CD8-positive, alpha-beta memory T cell (primary cell): Measurements from ENCODE around the gene SSR4. TPM values are rescaled to one million over a fixed set of nuclear protein-coding genes. Genes with fewer than 3 reads are reported as not detected.
A peak's percentile ranks its signal among the peaks of the same experiment; 100 is the strongest.
"Not testable (repeated sequence)": the region's sequence is repeated elsewhere in the genome, so short reads cannot be mapped to it uniquely, and the experiment has no call there.

Experiments used
- CTCF ChIA-PET: fragments of 350-600 bp; sonication (Branson Sonifier 250); formaldehyde crosslinking; loops from one replicate; lab custom pipeline; 2021; ENCODE audit warnings: antibody characterized with exemption; lab: Charles Lee
- POLR2A ChIA-PET: fragments of 350-600 bp; sonication (Branson Sonifier 250); formaldehyde crosslinking; loops from one replicate; lab custom pipeline; 2021; ENCODE audit warnings: antibody characterized with exemption; lab: Charles Lee
- DNase-seq, 5 donors: peaks; one replicate each; pipeline versions ENCODE4 v3.0.0 to v3.0.0-alpha.2; 2020 to 2022; ENCODE audit warnings: mixed read lengths in 1 of 5
- H3K27ac ChIP-seq: one replicate; pipeline ENCODE4 v1.7.0; 2013; ENCODE audit warnings: low read depth, mild to moderate bottlenecking, low read length, moderate library complexity
- H3K27me3 ChIP-seq: 2 replicates; pipeline ENCODE4 v1.7.0; 2013; ENCODE audit warnings: low read length, mild to moderate bottlenecking; ENCODE audit not compliant: insufficient read depth, poor library complexity, severe bottlenecking
- H3K36me3 ChIP-seq: 2 replicates; pipeline ENCODE4 v1.7.0; 2013; ENCODE audit warnings: mild to moderate bottlenecking, low read length, moderate library complexity; ENCODE audit not compliant: insufficient read depth
- H3K4me1 ChIP-seq: 2 replicates; pipeline ENCODE4 v1.7.0; 2013; ENCODE audit warnings: mild to moderate bottlenecking, low read length, moderate library complexity; ENCODE audit not compliant: insufficient read depth
- H3K4me3 ChIP-seq: 2 replicates; pipeline ENCODE4 v1.7.0; 2013; ENCODE audit warnings: mild to moderate bottlenecking, low read length
- H3K9me3 ChIP-seq: 2 replicates; pipeline ENCODE4 v1.7.0; 2013; ENCODE audit warnings: mild to moderate bottlenecking, low read length
- H3K27ac Mint-ChIP-seq, 8 donors: one replicate each; pipeline ENCODE4 v1.8.0; 2020 to 2021; ENCODE audit warnings: mixed read lengths in 8 of 8, mild to moderate bottlenecking in 6 of 8, inconsistent platforms in 3 of 8, moderate library complexity in 3 of 8
- H3K27me3 Mint-ChIP-seq, 2 donors: one replicate each; pipeline ENCODE4 v1.8.0; 2020 to 2021; ENCODE audit warnings: mixed read lengths in 2 of 2, mild to moderate bottlenecking in 1 of 2, moderate library complexity in 1 of 2
- H3K36me3 Mint-ChIP-seq, 3 donors: one replicate each; pipeline ENCODE4 v1.8.0; 2020 to 2021; ENCODE audit warnings: mixed read lengths in 3 of 3, inconsistent platforms in 1 of 3, mild to moderate bottlenecking in 1 of 3
- H3K4me1 Mint-ChIP-seq, 3 donors: one replicate each; pipeline ENCODE4 v1.8.0; 2020 to 2021; ENCODE audit warnings: mixed read lengths in 3 of 3, inconsistent platforms in 1 of 3, mild to moderate bottlenecking in 1 of 3
- H3K4me3 Mint-ChIP-seq, 7 donors: one replicate each; pipeline ENCODE4 v1.8.0; 2020 to 2021; ENCODE audit warnings: mixed read lengths in 7 of 7, mild to moderate bottlenecking in 6 of 7, moderate library complexity in 4 of 7, inconsistent platforms in 2 of 7
- H3K9me3 Mint-ChIP-seq, 5 donors: one replicate each; pipeline ENCODE4 v1.8.0; 2020 to 2022; ENCODE audit warnings: mixed read lengths in 5 of 5, mild to moderate bottlenecking in 3 of 5, moderate library complexity in 2 of 5, inconsistent platforms in 1 of 5
- polyA plus RNA-seq: library from polyadenylated mRNA; unstranded; fragments of 300-500 nt; fragmentation: Illumina TruSeq; gene quantifications from one replicate; pipeline ENCODE4 v1.2.3, GENCODE V29; 2021
- total RNA-seq, 2 experiments: library from RNA; stranded (reverse); gene quantifications; one replicate each; pipeline ENCODE4 v1.2.3, GENCODE V29; 2021

The SSR4 gene
- total RNA-seq (100 to 1,000 TPM; 158 to 166 TPM), polyA plus RNA-seq (567 TPM)

DNA sequence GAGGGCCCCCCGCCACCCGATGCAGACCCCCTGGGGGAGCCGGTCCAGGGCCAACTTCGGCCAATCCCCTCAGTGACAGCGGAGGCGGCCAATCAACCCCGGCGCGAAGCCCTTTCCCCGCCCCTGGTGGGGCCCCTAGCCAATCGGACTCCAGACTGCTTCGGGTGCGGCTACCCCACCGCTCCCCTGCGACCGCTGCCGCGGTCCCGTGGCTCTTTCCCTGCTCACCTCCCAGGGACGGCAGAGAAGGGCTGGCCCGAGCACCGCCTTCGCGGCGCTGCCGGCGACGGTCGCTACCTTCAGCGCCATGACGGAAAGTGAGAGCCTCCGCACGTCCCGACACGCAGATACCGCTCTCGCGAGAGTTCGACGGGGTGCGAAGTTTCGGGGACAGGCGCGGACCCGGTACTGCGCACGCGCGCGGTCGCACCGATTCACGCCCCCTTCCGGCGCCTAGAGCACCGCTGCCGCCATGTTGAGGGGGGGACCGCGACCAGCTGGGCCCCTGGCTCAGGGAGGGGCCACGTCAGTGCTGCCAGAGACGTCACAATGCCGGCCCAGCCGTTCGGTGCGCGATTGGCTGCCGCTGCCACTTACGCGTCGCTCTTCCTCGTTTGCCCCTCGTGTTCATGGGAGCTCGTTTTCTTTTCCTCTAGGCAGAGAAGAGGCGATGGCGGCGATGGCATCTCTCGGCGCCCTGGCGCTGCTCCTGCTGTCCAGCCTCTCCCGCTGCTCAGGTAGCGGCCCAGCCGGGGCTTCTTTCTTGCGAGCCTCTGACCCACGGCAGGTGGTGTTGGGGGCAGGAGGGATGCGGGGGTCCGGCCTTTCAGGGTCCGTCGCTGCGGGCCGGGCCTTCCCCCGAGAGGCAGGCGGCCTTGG, at the start of gene SSR4, which contains the start of gene IDH3G:
TSS of gene SSR4 (plus strand) at position 651 of the 879 bp plus-strand sequence. CDS start at position 671, 20 bp downstream.
TSS of gene IDH3G (minus strand) at position 358 of the 879 bp plus-strand sequence. CDS start at position 309, 49 bp downstream.
- peaks cover 0 to 50% (median 0%) of the 10 kb centered on the region in 3 donors for H3K36me3 Mint-ChIP-seq
- Histone ChIP-seq H3K27me3 (no peaks in the 10 kb centered on the region), H3K4me1 (peaks cover 20% of the 10 kb centered on the region), H3K4me3 (peak within 1 kb of the TSS; percentile 66), H3K36me3 (no peaks in the 10 kb centered on the region), H3K27ac (peak within 1 kb of the TSS; percentile 90), H3K9me3 (no peaks in the 10 kb centered on the region)
- ChIA-PET POLR2A (interaction anchor here (0.9 to 1.4 kb wide), 6 partner anchors 113 to 174 kb away, joined by 3 to 6 read pairs (median 6); no protein-coding TSS in a partner anchor), CTCF (interaction anchor here (0.9 to 1.8 kb wide), 2 partner anchors 131 to 154 kb away, joined by 3 to 7 read pairs; partner anchors contain the start of gene ARHGAP4)
- peaks cover 0 to 7% of the 10 kb centered on the region in 2 donors for H3K27me3 Mint-ChIP-seq
- H3K9me3 Mint-ChIP-seq: no peaks in the 10 kb centered on the region
- H3K4me3 Mint-ChIP-seq: peak within 1 kb of the TSS; percentile 88 to 96 (median 92)
- H3K27ac Mint-ChIP-seq: peak within 1 kb of the TSS; percentile 88 to 98 (median 92)
- H3K4me1 Mint-ChIP-seq: peaks cover 26 to 35% (median 30%) of the 10 kb centered on the region in 3 donors
- DNase-seq: peak; percentile 86 to 97 (median 94)

DNA sequence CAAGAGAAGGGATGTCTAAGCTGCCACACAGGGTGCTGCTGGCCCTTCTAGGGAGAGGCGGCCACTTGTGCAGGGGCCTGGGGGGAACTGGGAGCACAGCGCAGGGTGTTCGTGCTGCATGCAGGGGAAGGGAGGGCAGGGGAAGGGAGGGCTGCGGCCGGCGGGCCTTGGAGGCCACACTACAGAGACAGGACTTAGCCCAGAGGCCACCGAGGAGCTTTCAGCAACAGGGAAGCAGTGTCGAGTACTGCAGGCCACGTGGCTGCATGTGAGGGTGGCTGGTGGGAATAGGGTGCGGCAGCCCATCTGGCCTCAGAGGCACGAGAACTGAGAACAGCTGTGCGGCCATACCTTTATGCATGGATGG, 49.4 kb upstream of the SSR4 start:
- not testable (repeated sequence) for H3K27ac Mint-ChIP-seq
- CTCF ChIA-PET: interaction anchor here (1.0 kb wide), 1 partner anchor 202 kb away, joined by 3 read pairs; no protein-coding TSS in a partner anchor

DNA sequence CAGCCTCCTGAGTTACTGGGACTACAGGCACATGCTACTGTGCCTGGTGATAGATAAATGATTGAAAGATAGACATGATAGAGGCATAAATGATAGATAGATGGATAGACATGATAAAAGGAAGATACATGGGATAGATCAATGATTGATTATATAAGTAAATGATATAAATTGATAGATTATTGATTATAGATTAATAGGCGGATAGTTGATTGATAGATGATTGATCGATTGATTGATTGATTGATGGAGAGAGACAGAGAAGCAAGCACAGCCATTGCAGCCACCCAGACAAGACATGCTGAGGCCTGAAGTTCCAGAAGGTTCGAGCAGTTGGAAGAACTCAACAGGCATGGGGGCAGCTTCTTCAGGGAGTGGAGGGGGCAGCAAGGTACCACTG, 48.1 kb upstream of the SSR4 start:
- no peaks in the 10 kb centered on the region for H3K9me3 ChIP-seq
- H3K4me1 ChIP-seq: no peaks in the 10 kb centered on the region
- no peaks in the 10 kb centered on the region for H3K9me3 Mint-ChIP-seq
- H3K4me3 ChIP-seq: no peak overlapping the region
- peaks cover 0 to 3% (median 0%) of the 10 kb centered on the region in 3 donors for H3K36me3 Mint-ChIP-seq
- no peak overlapping the region for H3K27ac Mint-ChIP-seq
- DNase-seq: no peak
- H3K4me1 Mint-ChIP-seq: peaks cover under 1 to 5% (median under 1%) of the 10 kb centered on the region in 3 donors
- no peaks in the 10 kb centered on the region for H3K27me3 ChIP-seq
- H3K27ac ChIP-seq: no peak overlapping the region
- ChIA-PET CTCF (no interaction called here), POLR2A (interaction anchor here (0.7 kb wide), 1 partner anchor 200 kb away, joined by 4 read pairs; no protein-coding TSS in a partner anchor)
- no peak overlapping the region for H3K4me3 Mint-ChIP-seq
- no peaks in the 10 kb centered on the region for H3K36me3 ChIP-seq
- peaks cover 3 to 15% of the 10 kb centered on the region in 2 donors for H3K27me3 Mint-ChIP-seq

More for the DNA sequence above, 49.4 kb upstream of the SSR4 start:
- H3K4me3 ChIP-seq, H3K27ac ChIP-seq, H3K27me3 ChIP-seq, DNase-seq, POLR2A ChIA-PET, H3K4me1 ChIP-seq, H3K9me3 ChIP-seq, H3K36me3 Mint-ChIP-seq, H3K36me3 ChIP-seq, H3K4me3 Mint-ChIP-seq, H3K9me3 Mint-ChIP-seq: not testable (repeated sequence)
- Mint-ChIP-seq H3K4me1 (peaks cover 9 to 15% (median 10%) of the 10 kb centered on the region in 3 donors), H3K27me3 (peaks cover 3 to 20% of the 10 kb centered on the region in 2 donors)

DNA sequence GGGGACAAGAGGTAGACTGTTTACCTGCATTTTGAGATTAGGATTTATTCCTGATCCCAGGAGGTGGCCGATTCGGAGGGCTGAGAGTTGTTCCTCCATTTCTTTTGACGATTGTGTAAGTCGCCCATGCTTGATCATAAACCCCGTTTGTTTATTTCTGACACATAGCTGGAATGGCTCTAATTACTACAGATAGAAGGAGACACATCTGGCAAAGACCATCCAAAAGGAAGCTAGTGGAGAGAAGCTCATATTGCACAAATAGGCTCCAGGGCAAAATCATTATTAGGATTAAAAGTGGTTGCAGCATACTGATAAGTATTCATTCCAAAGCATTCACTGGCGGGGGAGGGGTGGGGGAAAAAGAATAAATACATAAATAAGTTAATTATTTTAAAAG, 47.5 kb upstream of the SSR4 start:
- H3K9me3 ChIP-seq, H3K27me3 ChIP-seq, DNase-seq, CTCF ChIA-PET, H3K4me3 Mint-ChIP-seq, H3K27ac Mint-ChIP-seq, H3K4me3 ChIP-seq, H3K36me3 ChIP-seq, H3K36me3 Mint-ChIP-seq, H3K4me1 Mint-ChIP-seq, H3K27ac ChIP-seq, H3K9me3 Mint-ChIP-seq, H3K4me1 ChIP-seq: not testable (repeated sequence)
- H3K27me3 Mint-ChIP-seq: peaks cover 3 to 13% of the 10 kb centered on the region in 2 donors
- POLR2A ChIA-PET: interaction anchor here (0.7 kb wide), 1 partner anchor 200 kb away, joined by 4 read pairs; no protein-coding TSS in a partner anchor

DNA sequence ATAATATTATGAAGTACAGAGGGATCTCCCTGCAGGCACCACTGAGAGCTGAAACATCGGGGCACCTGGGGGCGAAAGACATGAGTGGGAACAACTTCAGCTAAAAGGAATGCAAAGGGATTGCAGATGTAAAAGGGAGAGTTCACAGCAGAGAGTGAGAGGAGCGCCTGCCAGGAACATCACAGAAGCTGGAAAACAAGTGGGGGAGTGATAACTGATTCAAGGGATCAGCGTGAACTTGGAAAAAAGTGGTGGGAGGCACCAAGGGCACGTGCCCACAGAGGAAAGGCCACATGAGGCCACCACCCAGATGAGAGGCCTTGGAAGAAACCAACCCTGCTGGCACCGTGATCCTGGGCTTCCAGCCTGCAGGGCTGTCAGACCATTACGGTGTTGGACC, 45.5 kb upstream of the SSR4 start:
- H3K27me3 Mint-ChIP-seq: peaks cover 3 to 11% of the 10 kb centered on the region in 2 donors
- H3K4me1 ChIP-seq, DNase-seq, H3K9me3 Mint-ChIP-seq, H3K9me3 ChIP-seq, H3K36me3 Mint-ChIP-seq, H3K4me3 Mint-ChIP-seq, H3K27ac ChIP-seq, CTCF ChIA-PET, H3K4me3 ChIP-seq, H3K27me3 ChIP-seq, H3K27ac Mint-ChIP-seq, H3K36me3 ChIP-seq, H3K4me1 Mint-ChIP-seq, POLR2A ChIA-PET: not testable (repeated sequence)

DNA sequence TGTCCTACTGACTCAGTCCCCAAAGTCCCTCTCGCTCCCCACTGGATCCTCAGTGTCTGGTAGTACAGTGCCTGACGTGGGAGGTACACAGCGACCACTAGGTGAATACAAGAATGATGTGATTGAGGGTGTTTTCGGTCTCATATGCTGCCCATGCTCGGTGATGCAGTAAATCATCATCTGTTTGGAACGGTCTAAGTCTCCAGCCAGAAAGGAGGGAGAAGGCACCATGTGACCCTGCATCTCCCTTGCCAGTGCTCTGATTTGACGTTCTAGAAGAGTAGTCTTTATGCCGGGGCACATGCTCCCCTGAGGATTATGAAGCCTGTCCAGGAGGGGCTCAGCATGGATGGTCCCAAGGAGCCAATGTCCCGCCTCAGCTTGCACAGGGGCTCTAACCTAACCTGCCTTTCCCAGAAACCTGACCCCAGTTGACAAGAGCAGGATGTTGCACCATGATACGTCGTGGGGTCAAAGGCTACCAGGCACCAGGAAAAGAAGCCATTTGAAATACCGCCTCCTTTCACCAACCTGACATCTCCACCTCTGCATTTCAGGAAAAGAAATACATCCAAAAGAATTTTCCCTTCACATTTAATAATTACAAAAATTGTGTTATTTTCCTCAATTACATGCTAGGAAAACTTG, 44.2 kb upstream of the SSR4 start:
- Mint-ChIP-seq H3K4me1 (no peaks in the 10 kb centered on the region), H3K9me3 (no peaks in the 10 kb centered on the region), H3K27me3 (peaks cover 0 to 7% of the 10 kb centered on the region in 2 donors), H3K27ac (peak overlapping the region in 2 of 8 donors; percentile 56 to 72), H3K4me3 (no peak overlapping the region), H3K36me3 (peaks cover 0 to 3% (median 0%) of the 10 kb centered on the region in 3 donors)
- H3K9me3 ChIP-seq: no peaks in the 10 kb centered on the region
- ChIA-PET CTCF (no interaction called here), POLR2A (no interaction called here)
- DNase-seq: no peak
- H3K27ac ChIP-seq: no peak overlapping the region
- no peaks in the 10 kb centered on the region for H3K36me3 ChIP-seq
- H3K4me1 ChIP-seq: no peaks in the 10 kb centered on the region
- H3K4me3 ChIP-seq: no peak overlapping the region
- no peaks in the 10 kb centered on the region for H3K27me3 ChIP-seq

DNA sequence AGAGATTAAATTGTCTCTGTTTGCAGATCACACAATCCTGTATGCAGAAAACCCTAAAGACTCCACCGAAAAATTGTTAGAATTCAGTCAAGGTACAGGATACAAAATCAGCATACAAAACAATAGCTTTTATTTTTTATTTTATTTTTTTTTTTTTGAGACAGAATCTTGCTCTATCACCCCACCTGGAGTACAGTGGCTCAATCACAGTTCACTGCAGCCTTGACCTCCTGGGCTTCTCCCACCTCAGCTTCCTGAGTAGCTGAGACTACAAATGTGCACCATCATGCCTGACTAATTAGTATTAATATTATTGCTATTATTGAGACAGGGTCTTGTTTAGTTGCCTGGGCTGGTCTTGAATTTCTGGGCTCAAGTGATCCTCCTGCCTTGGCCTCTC, 39.3 kb upstream of the SSR4 start:
- H3K27me3 Mint-ChIP-seq: peaks cover 0 to 9% of the 10 kb centered on the region in 2 donors
- ChIA-PET CTCF (no interaction called here), POLR2A (no interaction called here)
- H3K27me3 ChIP-seq: no peaks in the 10 kb centered on the region
- no peaks in the 10 kb centered on the region for H3K9me3 ChIP-seq
- H3K9me3 Mint-ChIP-seq: no peaks in the 10 kb centered on the region
- no peaks in the 10 kb centered on the region for H3K4me1 ChIP-seq
- no peak overlapping the region for H3K27ac ChIP-seq
- H3K4me3 Mint-ChIP-seq: no peak overlapping the region
- H3K27ac Mint-ChIP-seq: no peak overlapping the region
- no peak overlapping the region for H3K4me3 ChIP-seq
- DNase-seq: no peak
- H3K36me3 ChIP-seq: no peaks in the 10 kb centered on the region
- no peaks in the 10 kb centered on the region for H3K36me3 Mint-ChIP-seq
- no peaks in the 10 kb centered on the region for H3K4me1 Mint-ChIP-seq
